Keratinocyte (primary cell): Measurements from ENCODE around the gene B9D2.

Experiments used
- EZH2 ChIP-seq: IDR thresholded peaks from one replicate; pipeline ENCODE4 v1.6.1; 2012; ENCODE audit warnings: inconsistent platforms, mild to moderate bottlenecking, low read length, moderate library complexity
- TF ChIP-seq, protein P1 (sequence below), 3 experiments: IDR thresholded peaks in 1 of 3; conservative IDR thresholded peaks in 1 of 3; optimal IDR thresholded peaks in 1 of 3; 2 replicates in 2 of 3; 3 replicates in 1 of 3; pipeline versions ENCODE3 to v1.5.1; 2011; ENCODE audit warnings: low read length in 3 of 3, mild to moderate bottlenecking in 3 of 3, moderate library complexity in 2 of 3, control low read depth in 1 of 3, inconsistent platforms in 1 of 3; ENCODE audit not compliant: insufficient read depth in 2 of 3; ENCODE audit errors: extremely low read depth in 1 of 3

DNA sequence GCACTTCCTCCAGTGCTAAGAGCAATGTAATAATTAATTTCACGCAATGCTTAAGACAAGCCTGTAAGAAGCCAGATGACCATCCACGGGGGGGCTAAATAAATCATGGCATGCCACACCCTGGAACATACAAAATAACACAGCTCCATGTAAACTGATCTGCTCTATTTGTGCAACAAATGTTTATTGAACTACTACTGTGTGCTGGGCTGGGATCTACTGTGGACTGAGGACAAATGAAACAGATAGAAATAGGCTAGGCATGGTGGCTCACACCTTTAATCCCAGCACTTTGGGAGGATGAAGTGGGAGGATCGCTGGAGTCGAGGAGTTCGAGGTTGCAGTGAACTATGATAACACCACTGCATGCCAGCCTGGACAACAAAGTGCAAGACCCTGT is 31.5 kb downstream of the B9D2 start:
- TF ChIP-seq, protein P1, sequence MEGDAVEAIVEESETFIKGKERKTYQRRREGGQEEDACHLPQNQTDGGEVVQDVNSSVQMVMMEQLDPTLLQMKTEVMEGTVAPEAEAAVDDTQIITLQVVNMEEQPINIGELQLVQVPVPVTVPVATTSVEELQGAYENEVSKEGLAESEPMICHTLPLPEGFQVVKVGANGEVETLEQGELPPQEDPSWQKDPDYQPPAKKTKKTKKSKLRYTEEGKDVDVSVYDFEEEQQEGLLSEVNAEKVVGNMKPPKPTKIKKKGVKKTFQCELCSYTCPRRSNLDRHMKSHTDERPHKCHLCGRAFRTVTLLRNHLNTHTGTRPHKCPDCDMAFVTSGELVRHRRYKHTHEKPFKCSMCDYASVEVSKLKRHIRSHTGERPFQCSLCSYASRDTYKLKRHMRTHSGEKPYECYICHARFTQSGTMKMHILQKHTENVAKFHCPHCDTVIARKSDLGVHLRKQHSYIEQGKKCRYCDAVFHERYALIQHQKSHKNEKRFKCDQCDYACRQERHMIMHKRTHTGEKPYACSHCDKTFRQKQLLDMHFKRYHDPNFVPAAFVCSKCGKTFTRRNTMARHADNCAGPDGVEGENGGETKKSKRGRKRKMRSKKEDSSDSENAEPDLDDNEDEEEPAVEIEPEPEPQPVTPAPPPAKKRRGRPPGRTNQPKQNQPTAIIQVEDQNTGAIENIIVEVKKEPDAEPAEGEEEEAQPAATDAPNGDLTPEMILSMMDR (optimal IDR thresholded peaks at IDR 0.05 in 1 of 3, IDR thresholded peaks at IDR 0.05 in 1 of 3, conservative IDR thresholded peaks at IDR 0.05 in 1 of 3; ENCODE audit: extremely low read depth in 1 of 3, insufficient read depth in 2 of 3, low read length in 3 of 3), result no peak
- no peak for TF ChIP-seq EZH2
